H1 (cell line): ENCODE measurements around the gene EMP3. TPM values are rescaled to one million over a fixed set of nuclear protein-coding genes. Genes with fewer than 3 reads are reported as not detected.

ENCODE experiments used
- ASH2L ChIP-seq: fragments of 200-600, 300-600 bp; sonication (generic); IDR thresholded peaks from one replicate; pipeline ENCODE4 v1.7.1; 2017; ENCODE audit warnings: low read length
- CHD2 ChIP-seq: IDR thresholded peaks from 2 replicates; pipeline ENCODE4 v1.6.1; 2012; ENCODE audit warnings: low read length, improper control_type of control experiment
- EGR1 ChIP-seq: IDR thresholded peaks from 2 replicates; pipeline ENCODE4 v1.6.1; 2011; ENCODE audit warnings: low read depth, low read length, borderline replicate concordance
- KDM4A ChIP-seq: IDR thresholded peaks from one replicate; pipeline ENCODE4 v1.7.1; 2012; ENCODE audit warnings: low read depth, mild to moderate bottlenecking, moderate library complexity, low read length, inconsistent platforms; ENCODE audit not compliant: severe bottlenecking
- MAX ChIP-seq: IDR thresholded peaks from 2 replicates; pipeline ENCODE4 v1.6.1; 2012; ENCODE audit warnings: inconsistent platforms
- NRF1 ChIP-seq: IDR thresholded peaks from 2 replicates; pipeline ENCODE4 v1.6.1; 2011; ENCODE audit warnings: mild to moderate bottlenecking, low read depth, low read length, improper control_type of control experiment
- PHF8 ChIP-seq: fragments of 200-600 bp; sonication (generic); conservative IDR thresholded peaks from 2 replicates; pipeline ENCODE4 v1.7.1; 2012; ENCODE audit warnings: low read depth, mild to moderate bottlenecking, inconsistent platforms, low read length, moderate library complexity
- POU5F1 ChIP-seq: IDR thresholded peaks from 2 replicates; pipeline ENCODE4 v1.6.1; 2011; ENCODE audit warnings: low read depth, mild to moderate bottlenecking, low read length, moderate library complexity
- SP1 ChIP-seq: IDR thresholded peaks from 2 replicates; pipeline ENCODE4 v1.6.1; 2011; ENCODE audit warnings: low read depth, low read length
- SUZ12 ChIP-seq: fragments of 200-600 bp; sonication (generic); IDR thresholded peaks from 2 replicates; pipeline ENCODE4 v1.6.1; 2012; ENCODE audit warnings: mild to moderate bottlenecking, inconsistent platforms, low read length, moderate library complexity, mixed read lengths
- polyA plus RNA-seq, 7 experiments: library from polyadenylated mRNA; depleted of rRNA in 3 of 7; stranded (reverse) in 5 of 7; unstranded in 2 of 7; fragments of >200 nt in 5 of 7; fragments of 200-250 nt in 2 of 7; gene quantifications; 1 replicate in 5 of 7; 2 replicates in 1 of 7; 4 replicates in 1 of 7; pipeline versions ENCODE4 v1.2.1 to v1.2.3, GENCODE V29; 2011 to 2013; ENCODE audit warnings: missing spikeins in 2 of 7, mixed read lengths in 2 of 7
- total RNA-seq: library from RNA; stranded (reverse); fragmentation: NEBNext Ultra II Directional; extraction: Animal tissue kit (Norgen Biotek cat#: 25700); gene quantifications from 2 replicates; pipeline ENCODE4 v1.2.1, GENCODE V29; 2021
- TF ChIP-seq, protein P1 (sequence below): IDR thresholded peaks from 2 replicates; pipeline ENCODE4 v1.6.1; 2012; ENCODE audit warnings: inconsistent platforms
- TF ChIP-seq, protein P2 (sequence below), 3 experiments: IDR thresholded peaks; 1 replicate in 2 of 3; 2 replicates in 1 of 3; pipeline versions ENCODE4 v1.5.1 to v1.6.1; 2011; ENCODE audit warnings: low read length in 3 of 3, mild to moderate bottlenecking in 3 of 3, inconsistent platforms in 2 of 3, low read depth in 1 of 3, moderate library complexity in 1 of 3; ENCODE audit not compliant: insufficient read depth in 1 of 3; ENCODE audit errors: control extremely low read depth in 1 of 3
- TF ChIP-seq, protein P3 (sequence below): IDR thresholded peaks from 2 replicates; pipeline ENCODE4 v1.6.1; 2011; ENCODE audit warnings: low read length, improper control_type of control experiment

Gene EMP3
- total and polyA plus RNA-seq, 2 of the 8 experiments (the other 6 are each of a cell fraction or from before 2014, with no cell fraction given): 18.4 to 87.8 TPM

- TF ChIP-seq NRF1 (peak; percentile 46), SUZ12 (no peak), CHD2 (0 out of 2 replicates have a peak, but pooled peaks have one; percentile 41), EGR1 (no peak), PHF8 (0 out of 2 replicates have a peak, but pooled peaks have one; percentile 42), ASH2L (peak; percentile 42), MAX (peak; percentile 93), KDM4A (peak; percentile 76), POU5F1 (no peak), SP1 (peak; percentile 58; the same call in 1 of the 2 replicates)
- TF ChIP-seq, protein P1, sequence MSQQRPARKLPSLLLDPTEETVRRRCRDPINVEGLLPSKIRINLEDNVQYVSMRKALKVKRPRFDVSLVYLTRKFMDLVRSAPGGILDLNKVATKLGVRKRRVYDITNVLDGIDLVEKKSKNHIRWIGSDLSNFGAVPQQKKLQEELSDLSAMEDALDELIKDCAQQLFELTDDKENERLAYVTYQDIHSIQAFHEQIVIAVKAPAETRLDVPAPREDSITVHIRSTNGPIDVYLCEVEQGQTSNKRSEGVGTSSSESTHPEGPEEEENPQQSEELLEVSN: peak; percentile 70
- TF ChIP-seq, protein P2, sequence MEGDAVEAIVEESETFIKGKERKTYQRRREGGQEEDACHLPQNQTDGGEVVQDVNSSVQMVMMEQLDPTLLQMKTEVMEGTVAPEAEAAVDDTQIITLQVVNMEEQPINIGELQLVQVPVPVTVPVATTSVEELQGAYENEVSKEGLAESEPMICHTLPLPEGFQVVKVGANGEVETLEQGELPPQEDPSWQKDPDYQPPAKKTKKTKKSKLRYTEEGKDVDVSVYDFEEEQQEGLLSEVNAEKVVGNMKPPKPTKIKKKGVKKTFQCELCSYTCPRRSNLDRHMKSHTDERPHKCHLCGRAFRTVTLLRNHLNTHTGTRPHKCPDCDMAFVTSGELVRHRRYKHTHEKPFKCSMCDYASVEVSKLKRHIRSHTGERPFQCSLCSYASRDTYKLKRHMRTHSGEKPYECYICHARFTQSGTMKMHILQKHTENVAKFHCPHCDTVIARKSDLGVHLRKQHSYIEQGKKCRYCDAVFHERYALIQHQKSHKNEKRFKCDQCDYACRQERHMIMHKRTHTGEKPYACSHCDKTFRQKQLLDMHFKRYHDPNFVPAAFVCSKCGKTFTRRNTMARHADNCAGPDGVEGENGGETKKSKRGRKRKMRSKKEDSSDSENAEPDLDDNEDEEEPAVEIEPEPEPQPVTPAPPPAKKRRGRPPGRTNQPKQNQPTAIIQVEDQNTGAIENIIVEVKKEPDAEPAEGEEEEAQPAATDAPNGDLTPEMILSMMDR (IDR thresholded peaks at IDR 0.05; ENCODE audit: control extremely low read depth in 1 of 3, insufficient read depth in 1 of 3, low read depth in 1 of 3, low read length in 3 of 3): peak; percentile 91 to 98 (median 93)
- TF ChIP-seq, protein P3, sequence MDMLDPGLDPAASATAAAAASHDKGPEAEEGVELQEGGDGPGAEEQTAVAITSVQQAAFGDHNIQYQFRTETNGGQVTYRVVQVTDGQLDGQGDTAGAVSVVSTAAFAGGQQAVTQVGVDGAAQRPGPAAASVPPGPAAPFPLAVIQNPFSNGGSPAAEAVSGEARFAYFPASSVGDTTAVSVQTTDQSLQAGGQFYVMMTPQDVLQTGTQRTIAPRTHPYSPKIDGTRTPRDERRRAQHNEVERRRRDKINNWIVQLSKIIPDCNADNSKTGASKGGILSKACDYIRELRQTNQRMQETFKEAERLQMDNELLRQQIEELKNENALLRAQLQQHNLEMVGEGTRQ: no peak
Measured at GRCh38 chr19:48333467-48334384, 8.4 kb downstream of the EMP3 start (continued).
